IMR-90 (cell line): ENCODE measurements around the gene DARS1. TPM values are rescaled to one million over a fixed set of nuclear protein-coding genes. Genes with fewer than 3 reads are reported as not detected.

Source experiments
- ATAC-seq: fragments of 200-7000 bp; cut with Tn5 transposase; 2 replicates; pipeline ENCODE4 v1.9.1; 2020; ENCODE audit warnings: low read depth, mild to moderate bottlenecking, moderate library complexity
- BruUV-seq: library from RNA; stranded (reverse); fragments of 400-500 nt; replicated peaks from 2 replicates; lab custom pipeline; 2021; lab: Mats Ljungman, UMichigan
- CTCF ChIA-PET: fragments of 300-600 bp; formaldehyde crosslinking; extraction: SDS; loops from one replicate; lab custom pipeline; 2021; ENCODE audit warnings: antibody characterized with exemption; lab: Yijun Ruan, JAX
- POLR2A ChIA-PET: fragments of 300-600 bp; sonication (Branson Sonifier 250); formaldehyde crosslinking; loops from one replicate; lab custom pipeline; 2022; ENCODE audit warnings: antibody characterized with exemption; ENCODE audit not compliant: unreplicated experiment; lab: Charles Lee
- DNase-seq: peaks from one replicate; pipeline ENCODE4 v3.0.0; 2013
- H2AFZ ChIP-seq: replicated peaks from 2 replicates; pipeline ENCODE3; 2013; ENCODE audit warnings: low read length, mild to moderate bottlenecking; ENCODE audit not compliant: poor library complexity
- H2AK5ac ChIP-seq: 2 replicates; pipeline ENCODE4 v1.6.1; 2013; ENCODE audit warnings: low read depth, low read length, inconsistent platforms
- H2AK9ac ChIP-seq: replicated peaks from 2 replicates; pipeline ENCODE3; 2013; ENCODE audit warnings: mild to moderate bottlenecking, low read depth, low read length, moderate library complexity; ENCODE audit not compliant: poor library complexity
- H2BK120ac ChIP-seq: 2 replicates; pipeline ENCODE4 v1.6.1; 2013; ENCODE audit warnings: low read depth, low read length, inconsistent platforms
- H2BK15ac ChIP-seq: 3 replicates; pipeline ENCODE4 v1.6.1; 2013; ENCODE audit warnings: low read depth, low read length, inconsistent platforms
- H2BK20ac ChIP-seq: 2 replicates; pipeline ENCODE4 v1.6.1; 2013; ENCODE audit warnings: low read depth, mild to moderate bottlenecking, inconsistent platforms, low read length, moderate library complexity
- H2BK5ac ChIP-seq: 2 replicates; pipeline ENCODE4 v1.6.1; 2013; ENCODE audit warnings: mild to moderate bottlenecking, low read depth, low read length, inconsistent platforms; ENCODE audit not compliant: poor library complexity, severe bottlenecking
- H3K14ac ChIP-seq: replicated peaks from 2 replicates; pipeline ENCODE4 v1.6.1; 2013; ENCODE audit warnings: low read depth, low read length, inconsistent platforms
- H3K18ac ChIP-seq: 2 replicates; pipeline ENCODE4 v1.6.1; 2013; ENCODE audit warnings: low read depth, low read length, control low read depth
- H3K23ac ChIP-seq: 2 replicates; pipeline ENCODE4 v1.6.1; 2013; ENCODE audit warnings: low read depth, low read length, inconsistent platforms
- H3K27ac ChIP-seq: 2 replicates; pipeline ENCODE4 v1.5.1; 2013; ENCODE audit warnings: mild to moderate bottlenecking, control low read depth, low read length; ENCODE audit not compliant: insufficient read depth
- H3K27me3 ChIP-seq: 2 replicates; pipeline ENCODE4 v1.6.1; 2013; ENCODE audit warnings: low read length; ENCODE audit not compliant: control insufficient read depth, insufficient read depth
- H3K36me3 ChIP-seq: 2 replicates; pipeline ENCODE4 v1.6.1; 2013; ENCODE audit warnings: low read length, mixed read lengths; ENCODE audit not compliant: control insufficient read depth, insufficient read depth
- H3K4ac ChIP-seq: 2 replicates; pipeline ENCODE4 v1.6.1; 2013; ENCODE audit warnings: low read depth, low read length, inconsistent platforms
- H3K4me1 ChIP-seq: 2 replicates; pipeline ENCODE4 v1.6.1; 2013; ENCODE audit warnings: low read length, mixed read lengths; ENCODE audit not compliant: control insufficient read depth, insufficient read depth
- H3K4me2 ChIP-seq: 2 replicates; pipeline ENCODE4 v1.6.1; 2013; ENCODE audit warnings: low read depth, mild to moderate bottlenecking, control low read depth, low read length, moderate library complexity
- H3K4me3 ChIP-seq: 2 replicates; pipeline ENCODE4 v1.5.1; 2013; ENCODE audit warnings: low read depth, mild to moderate bottlenecking, control low read depth, low read length, moderate library complexity; ENCODE audit not compliant: insufficient read depth
- H3K56ac ChIP-seq: 2 replicates; pipeline ENCODE4 v1.6.1; 2013; ENCODE audit warnings: low read length, inconsistent platforms; ENCODE audit not compliant: insufficient read depth; ENCODE audit errors: extremely low read depth
- H3K79me1 ChIP-seq, 2 experiments: 2 replicates each; pipeline ENCODE4 v1.6.1; 2013; ENCODE audit warnings: low read length in 2 of 2, inconsistent platforms in 1 of 2, low read depth in 1 of 2
- H3K9ac ChIP-seq: 2 replicates; pipeline ENCODE4 v1.6.1; 2013; ENCODE audit warnings: low read depth, low read length, control low read depth
- H3K9me1 ChIP-seq: 2 replicates; pipeline ENCODE4 v1.6.1; 2013; ENCODE audit warnings: low read length, inconsistent platforms; ENCODE audit not compliant: insufficient read depth
- H3K9me3 ChIP-seq: 2 replicates; pipeline ENCODE4 v1.6.1; 2013; ENCODE audit warnings: low read length; ENCODE audit not compliant: control insufficient read depth, insufficient read depth
- H4K20me1 ChIP-seq: 2 replicates; pipeline ENCODE4 v1.6.1; 2013; ENCODE audit warnings: low read length, inconsistent platforms; ENCODE audit not compliant: insufficient read depth
- H4K5ac ChIP-seq: 2 replicates; pipeline ENCODE4 v1.6.1; 2013; ENCODE audit warnings: mild to moderate bottlenecking, low read depth, low read length, control low read depth
- H4K8ac ChIP-seq, 2 experiments: 2 replicates each; pipeline ENCODE4 v1.6.1; 2013; ENCODE audit warnings: low read depth in 2 of 2, low read length in 2 of 2, control low read depth in 1 of 2, inconsistent platforms in 1 of 2
- H4K91ac ChIP-seq: 2 replicates; pipeline ENCODE4 v1.6.1; 2013; ENCODE audit warnings: low read depth, low read length, inconsistent platforms; ENCODE audit not compliant: insufficient read depth
- BHLHE40 ChIP-seq: fragments of 150-350 bp; IDR thresholded peaks from 2 replicates; pipeline ENCODE4 v1.6.1; 2016; ENCODE audit warnings: mild to moderate bottlenecking, low read depth, low read length
- CEBPB ChIP-seq: IDR thresholded peaks from 2 replicates; pipeline ENCODE4 v1.6.1; 2012; ENCODE audit warnings: low read depth, low read length, improper control_type of control experiment
- CHD1 ChIP-seq: IDR thresholded peaks from 2 replicates; pipeline ENCODE4 v1.6.1; 2012; ENCODE audit warnings: low read depth, low read length, improper control_type of control experiment
- CTCF ChIP-seq: conservative IDR thresholded peaks from 2 replicates; pipeline ENCODE4 v1.5.1; 2012; ENCODE audit warnings: mild to moderate bottlenecking, low read depth, low read length, improper control_type of control experiment
- ELK1 ChIP-seq: fragments of 150-350 bp; IDR thresholded peaks from 2 replicates; pipeline ENCODE4 v1.6.1; 2016; ENCODE audit warnings: low read depth, mild to moderate bottlenecking, low read length, moderate library complexity, borderline replicate concordance
- FOS ChIP-seq: fragments of 150-350 bp; IDR thresholded peaks from 2 replicates; pipeline ENCODE4 v1.6.1; 2016; ENCODE audit warnings: low read depth, low read length
- MAFK ChIP-seq: IDR thresholded peaks from 2 replicates; pipeline ENCODE4 v1.6.1; 2012; ENCODE audit warnings: low read depth, low read length, improper control_type of control experiment
- MAZ ChIP-seq: IDR thresholded peaks from 2 replicates; pipeline ENCODE4 v1.6.1; 2012; ENCODE audit warnings: low read depth, mild to moderate bottlenecking, low read length, improper control_type of control experiment, moderate library complexity, borderline replicate concordance
- MXI1 ChIP-seq: IDR thresholded peaks from 2 replicates; pipeline ENCODE4 v1.6.1; 2012; ENCODE audit warnings: low read depth, mild to moderate bottlenecking, low read length, moderate library complexity, borderline replicate concordance
- NFE2L2 ChIP-seq: fragments of 150-350 bp; IDR thresholded peaks from 2 replicates; pipeline ENCODE4 v1.6.1; 2016; ENCODE audit warnings: low read depth, mild to moderate bottlenecking, low read length
- POLR2A ChIP-seq: IDR thresholded peaks from 2 replicates; pipeline ENCODE4 v1.6.1; 2012; ENCODE audit warnings: mild to moderate bottlenecking, low read depth, low read length
- RAD21 ChIP-seq: IDR thresholded peaks from 2 replicates; pipeline ENCODE4 v1.6.1; 2012; ENCODE audit warnings: low read length, improper control_type of control experiment
- RCOR1 ChIP-seq: IDR thresholded peaks from 2 replicates; pipeline ENCODE4 v1.6.1; 2012; ENCODE audit warnings: mild to moderate bottlenecking, low read length, improper control_type of control experiment; ENCODE audit not compliant: insufficient replicate concordance
- RFX5 ChIP-seq: IDR thresholded peaks from 2 replicates; pipeline ENCODE4 v1.8.0; 2012; ENCODE audit warnings: low read depth, mild to moderate bottlenecking, low read length, moderate library complexity
- SMC3 ChIP-seq: fragments of 150-350 bp; IDR thresholded peaks from 2 replicates; pipeline ENCODE4 v1.6.1; 2016; ENCODE audit warnings: low read depth, mild to moderate bottlenecking, antibody characterized with exemption, low read length, moderate library complexity
- USF2 ChIP-seq: fragments of 150-350 bp; IDR thresholded peaks from 2 replicates; pipeline ENCODE4 v1.6.1; 2017; ENCODE audit warnings: mild to moderate bottlenecking, antibody characterized with exemption, low read length, low read depth
- WGBS, 2 experiments: methylation state at CpG; one replicate each; pipeline versions ENCODE4 v1.1.5 to v1.1.7; 2013; ENCODE audit warnings: missing lambda C conversion rate in 2 of 2; ENCODE audit not compliant: insufficient read length in 1 of 2; ENCODE audit errors: extremely low coverage in 2 of 2; 5-methylcytosine and 5-hydroxymethylcytosine counted together
- dilution Hi-C: fragments of 300-500 bp; cut with HindIII; formaldehyde crosslinking; loops from one replicate; pipeline ENCODE4 v1.14.3; 2018; ENCODE audit warnings: low sequenced_read_pairs; ENCODE audit not compliant: unreplicated experiment
- in situ Hi-C: fragments of 300-500 bp; cut with MboI; formaldehyde crosslinking; loops from 3 replicates; pipeline ENCODE4 v1.14.3; 2019; ENCODE audit warnings: low sequenced_read_pairs, inconsistent platforms, mixed read lengths
- intact Hi-C: fragments of 100-400 bp; cut with micrococcal nuclease; formaldehyde crosslinking; loops from 2 replicates; pipeline ENCODE4 v1.10.0; 2022
- polyA plus RNA-seq, 3 experiments: library from polyadenylated mRNA; depleted of rRNA; stranded (reverse); fragments of >200 nt; gene quantifications; 2 replicates each; pipeline ENCODE4 v1.2.3, GENCODE V29; 2012; ENCODE audit warnings: low replicate concordance in 1 of 3
- total RNA-seq: library from RNA; depleted of rRNA; stranded (reverse); fragments of >200 nt; gene quantifications from 2 replicates; pipeline ENCODE4 v1.2.3, GENCODE V29; 2012

DARS1 gene
- total and polyA plus RNA-seq, 2 of the 4 experiments (the other 2 are of a cell fraction): 56.5 to 66.5 TPM

GRCh38 chr2:135986507-135986906, 1.1 kb upstream of the DARS1 start:
- ChIA-PET POLR2A (no interaction called here), CTCF (interaction anchor here (0.8 kb wide), 1 partner anchor 131 kb away, joined by 3 read pairs; no protein-coding TSS in a partner anchor)
- intact Hi-C loops: no loop called here
- Histone ChIP-seq H4K91ac (no peak overlapping the region), H3K9me3 (no peaks in the 10 kb centered on the region), H4K5ac (no peak overlapping the region), H3K79me1 (peaks cover 16 to 20% of the 10 kb centered on the region in 2 experiments), H3K18ac (no peak overlapping the region), H4K20me1 (no peaks in the 10 kb centered on the region), H3K36me3 (peaks cover 3% of the 10 kb centered on the region; the same call in 1 of the 2 replicates), H3K23ac (no peak overlapping the region), H2BK5ac (no peak overlapping the region), H2BK15ac (no peak overlapping the region), H2BK20ac (no peak overlapping the region), H3K9me1 (0 out of 2 replicates have a peak, but pooled peaks cover 3% of the 10 kb centered on the region), H3K27ac (no peak overlapping the region), H3K14ac (no peak overlapping the region), H2AK5ac (no peak overlapping the region), H3K56ac (no peak overlapping the region), H2AK9ac (no peak overlapping the region), H3K9ac (no peak overlapping the region), H3K27me3 (no peaks in the 10 kb centered on the region), H2BK120ac (no peak overlapping the region), H3K4ac (no peak overlapping the region), H3K4me3 (no peak overlapping the region), H3K4me2 (no peak overlapping the region), H2AFZ (no peak overlapping the region), H3K4me1 (no peaks in the 10 kb centered on the region), H4K8ac (no peak overlapping the region; a peak in 1 of 4 replicates)
- 100% methylated on average over 1 of the region's 5 CpGs; no CpG with 5 or more reads in 1 of the 2 experiments for WGBS, 2 experiments
- in situ Hi-C loops: no loop called here
- BruUV-seq: no TSS peak
- dilution Hi-C loops: no loop called here
- TF ChIP-seq RCOR1: no peak
- TF ChIP-seq USF2: no peak
- no peak for TF ChIP-seq POLR2A
- TF ChIP-seq SMC3: no peak
- no peak for TF ChIP-seq BHLHE40
- TF ChIP-seq MAFK: no peak
- TF ChIP-seq CEBPB: no peak
- TF ChIP-seq MAZ: no peak
- TF ChIP-seq MXI1: no peak
- TF ChIP-seq ELK1: no peak
- no peak for TF ChIP-seq CHD1
- TF ChIP-seq NFE2L2: no peak
- TF ChIP-seq FOS: no peak
- no peak for TF ChIP-seq RAD21
- TF ChIP-seq RFX5: no peak
- TF ChIP-seq CTCF: no peak
- DNase-seq: no peak
- ATAC-seq: no peak
